GM23248 (cell line): ENCODE data around the gene TCF7L2.

ENCODE experiments used
- EZH2 ChIP-seq: fragments of 200-600 bp; sonication (generic); IDR thresholded peaks from 2 replicates; pipeline ENCODE4 v1.6.1; 2018; ENCODE audit warnings: antibody characterized with exemption, mild to moderate bottlenecking; ENCODE audit not compliant: insufficient read depth, poor library complexity, severe bottlenecking
- EZH2phosphoT487 ChIP-seq: fragments of 200-600 bp; sonication (generic); IDR thresholded peaks from 2 replicates; pipeline ENCODE4 v1.6.1; 2018; ENCODE audit warnings: antibody characterized with exemption, moderate library complexity, mild to moderate bottlenecking, low read depth; ENCODE audit not compliant: insufficient read depth

- TF ChIP-seq EZH2: no peak
- 0 out of 2 replicates have a peak, but pooled peaks have one; percentile 58 for TF ChIP-seq EZH2phosphoT487
Observed at GRCh38 chr10:113073549-113074189, 123.6 kb downstream of the TCF7L2 start.
